Fibroblast of lung (primary cell): ENCODE measurements around the gene KIAA1328.

Source experiments
- EZH2 ChIP-seq: IDR thresholded peaks from 2 replicates; pipeline ENCODE4 v1.5.1; 2012; ENCODE audit warnings: low read length, control low read depth, mild to moderate bottlenecking; ENCODE audit errors: missing control alignments
- TF ChIP-seq, protein P1 (sequence below), 2 donors: IDR thresholded peaks in 1 of 2; conservative IDR thresholded peaks in 1 of 2; 1 replicate in 1 of 2; 2 replicates in 1 of 2; pipeline ENCODE4 v1.5.1; 2011 to 2012; ENCODE audit warnings: low read length in 2 of 2, control low read depth in 1 of 2, inconsistent platforms in 1 of 2, low read depth in 1 of 2, mild to moderate bottlenecking in 1 of 2

DNA sequence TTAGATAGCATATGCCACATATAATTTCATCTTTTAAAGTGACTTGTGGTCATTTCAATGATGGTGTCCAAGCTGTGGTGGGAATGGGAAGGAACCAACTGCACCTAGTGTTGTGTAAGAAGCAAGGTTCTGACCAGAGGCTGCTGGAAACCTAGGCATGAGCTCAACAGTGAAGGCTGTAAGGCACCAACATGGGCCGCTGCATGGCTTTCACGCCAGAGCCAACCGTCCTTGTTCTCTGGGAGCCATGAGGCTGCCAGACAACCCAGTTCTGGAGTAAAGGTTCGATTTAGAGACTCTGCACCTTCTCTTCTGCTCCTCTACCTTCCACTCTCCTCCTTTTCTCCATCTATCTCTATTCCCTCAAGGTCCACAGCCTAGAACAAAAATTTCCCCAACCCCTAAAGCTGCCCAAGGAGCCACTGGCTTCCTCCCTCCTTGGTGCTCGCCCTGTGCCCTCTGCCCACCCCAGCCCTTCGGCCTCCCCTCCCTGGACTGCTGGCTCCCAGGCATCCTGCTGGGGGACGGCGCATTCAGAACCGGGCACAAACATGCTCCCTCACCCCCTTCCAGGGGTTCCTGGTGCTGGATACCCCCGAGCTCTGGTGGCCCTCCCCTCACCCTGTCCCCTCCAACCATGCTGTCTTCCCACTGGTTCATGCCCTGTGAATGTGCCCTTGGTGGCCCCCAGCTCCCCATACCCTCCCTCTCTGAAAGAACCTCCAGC is 431.6 kb downstream of the KIAA1328 start:
- TF ChIP-seq, protein P1, sequence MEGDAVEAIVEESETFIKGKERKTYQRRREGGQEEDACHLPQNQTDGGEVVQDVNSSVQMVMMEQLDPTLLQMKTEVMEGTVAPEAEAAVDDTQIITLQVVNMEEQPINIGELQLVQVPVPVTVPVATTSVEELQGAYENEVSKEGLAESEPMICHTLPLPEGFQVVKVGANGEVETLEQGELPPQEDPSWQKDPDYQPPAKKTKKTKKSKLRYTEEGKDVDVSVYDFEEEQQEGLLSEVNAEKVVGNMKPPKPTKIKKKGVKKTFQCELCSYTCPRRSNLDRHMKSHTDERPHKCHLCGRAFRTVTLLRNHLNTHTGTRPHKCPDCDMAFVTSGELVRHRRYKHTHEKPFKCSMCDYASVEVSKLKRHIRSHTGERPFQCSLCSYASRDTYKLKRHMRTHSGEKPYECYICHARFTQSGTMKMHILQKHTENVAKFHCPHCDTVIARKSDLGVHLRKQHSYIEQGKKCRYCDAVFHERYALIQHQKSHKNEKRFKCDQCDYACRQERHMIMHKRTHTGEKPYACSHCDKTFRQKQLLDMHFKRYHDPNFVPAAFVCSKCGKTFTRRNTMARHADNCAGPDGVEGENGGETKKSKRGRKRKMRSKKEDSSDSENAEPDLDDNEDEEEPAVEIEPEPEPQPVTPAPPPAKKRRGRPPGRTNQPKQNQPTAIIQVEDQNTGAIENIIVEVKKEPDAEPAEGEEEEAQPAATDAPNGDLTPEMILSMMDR (conservative IDR thresholded peaks at IDR 0.05 in 1 of 2, IDR thresholded peaks at IDR 0.05 in 1 of 2; ENCODE audit: low read depth in 1 of 2, low read length in 2 of 2) = no peak
- TF ChIP-seq EZH2 = no peak
